Activated naive CD4-positive, alpha-beta T cell treated with Interleukin-2 at 50 U/mL for 16 hours (primary cell): ENCODE measurements around the gene PIGQ.

Experiments
- DNase-seq: peaks from one replicate; pipeline ENCODE4 v3.0.0-alpha.2; 2020

The PIGQ gene

GRCh38 chr16:572865-573650, 3.3 kb downstream of the PIGQ start:
- DNase-seq: no peak

GRCh38 chr16:574021-574760, 4.4 kb downstream of the PIGQ start:
- no peak for DNase-seq

- no peak for DNase-seq
Measured at GRCh38 chr16:575354-576196, 5.8 kb downstream of the PIGQ start.

GRCh38 chr16:576197-576822, 6.5 kb downstream of the PIGQ start:
- DNase-seq: no peak

- no peak for DNase-seq
Measured at GRCh38 chr16:576823-577201, 7.0 kb downstream of the PIGQ start.

- no peak for DNase-seq
Measured at GRCh38 chr16:577796-578195, 8.0 kb downstream of the PIGQ start.

- DNase-seq: no peak
Measured at GRCh38 chr16:578232-578869, 8.6 kb downstream of the PIGQ start.

GRCh38 chr16:578870-579405, 9.2 kb downstream of the PIGQ start:
- DNase-seq: peak; percentile 72

GRCh38 chr16:580141-580945, 10.6 kb downstream of the PIGQ start:
- DNase-seq: no peak

GRCh38 chr16:580946-581498, 11.3 kb downstream of the PIGQ start:
- no peak for DNase-seq

- DNase-seq: no peak
Measured at GRCh38 chr16:582218-582613, 12.4 kb downstream of the PIGQ start.

GRCh38 chr16:582614-583331, 13.0 kb downstream of the PIGQ start:
- no peak for DNase-seq

- no peak for DNase-seq
Measured at GRCh38 chr16:583470-583814, 13.7 kb downstream of the PIGQ start.

GRCh38 chr16:583815-584591, 14.2 kb downstream of the PIGQ start:
- DNase-seq: no peak

- no peak for DNase-seq
Measured at GRCh38 chr16:585351-585750, 15.6 kb downstream of the PIGQ start.

GRCh38 chr16:586047-586644, 16.4 kb downstream of the PIGQ start:
- no peak for DNase-seq

- DNase-seq: no peak
Measured at GRCh38 chr16:586645-587590, 17.1 kb downstream of the PIGQ start.

GRCh38 chr16:588639-588888, 18.8 kb downstream of the PIGQ start:
- no peak for DNase-seq
